HepG2 (cell line): ENCODE data around the gene NELFCD. TPM values are rescaled to one million over a fixed set of nuclear protein-coding genes. Genes with fewer than 3 reads are reported as not detected.

Experiments used
- ASH2L ChIP-seq: fragments of 300-600, 200-600 bp; sonication (generic); IDR thresholded peaks from 2 replicates; pipeline ENCODE4 v1.7.0; 2017; ENCODE audit warnings: low read depth, mild to moderate bottlenecking, moderate library complexity, mixed read lengths, low read length; ENCODE audit not compliant: insufficient read length
- CHD4 ChIP-seq: fragments of 200-600 bp; sonication (generic); IDR thresholded peaks from 2 replicates; pipeline ENCODE4 v1.7.0; 2017; ENCODE audit warnings: mild to moderate bottlenecking, low read length, borderline replicate concordance
- GPN1 ChIP-seq: sonication (generic); formaldehyde crosslinking; IDR thresholded peaks from 2 replicates; pipeline ENCODE4 v1.5.1; 2020; ENCODE audit warnings: missing genetic modification reagents, borderline replicate concordance
- KDM5A ChIP-seq: fragments of 200-600 bp; sonication (generic); IDR thresholded peaks from 2 replicates; pipeline ENCODE4 v1.7.0; 2018; ENCODE audit warnings: antibody characterized with exemption, mild to moderate bottlenecking, low read length, borderline replicate concordance
- KMT2B ChIP-seq: IDR thresholded peaks from 2 replicates; pipeline ENCODE4 v1.6.1; 2016; ENCODE audit warnings: missing genetic modification reagents, missing compliant biosample characterization
- NAIF1 ChIP-seq: sonication (generic); formaldehyde crosslinking; IDR thresholded peaks from 2 replicates; pipeline ENCODE4 v1.5.0; 2020; ENCODE audit warnings: mild to moderate bottlenecking, missing genetic modification reagents, borderline replicate concordance
- NFAT5 ChIP-seq: sonication (generic); formaldehyde crosslinking; IDR thresholded peaks from 2 replicates; pipeline ENCODE4 v1.4.0; 2020; ENCODE audit warnings: missing genetic modification reagents
- PPARG ChIP-seq: conservative IDR thresholded peaks from 2 replicates; pipeline ENCODE4 v1.6.1; 2016; ENCODE audit warnings: missing biosample characterization, missing genetic modification reagents
- SMAD3 ChIP-seq: sonication (generic); formaldehyde crosslinking; IDR thresholded peaks from 2 replicates; pipeline ENCODE4 v1.4.0; 2020; ENCODE audit warnings: missing genetic modification reagents
- ZNF253 ChIP-seq: sonication (generic); formaldehyde crosslinking; IDR thresholded peaks from 2 replicates; pipeline ENCODE4 v1.8.0; 2022; ENCODE audit warnings: mild to moderate bottlenecking, missing genetic modification reagents, borderline replicate concordance
- ZNF264 ChIP-seq: sonication (generic); formaldehyde crosslinking; IDR thresholded peaks from 2 replicates; pipeline ENCODE4 v1.4.0; 2020; ENCODE audit warnings: missing genetic modification reagents
- ZNF501 ChIP-seq: sonication (generic); formaldehyde crosslinking; IDR thresholded peaks from 2 replicates; pipeline ENCODE4 v1.5.1; 2020; ENCODE audit warnings: mild to moderate bottlenecking, moderate library complexity, missing genetic modification reagents
- ZNF549 ChIP-seq: sonication (generic); formaldehyde crosslinking; IDR thresholded peaks from 2 replicates; pipeline ENCODE4 v1.5.0; 2020; ENCODE audit warnings: missing genetic modification reagents
- ZNF567 ChIP-seq: sonication (generic); formaldehyde crosslinking; IDR thresholded peaks from 2 replicates; pipeline ENCODE4 v1.8.1; 2023; ENCODE audit warnings: mild to moderate bottlenecking, missing genetic modification reagents, borderline replicate concordance
- ZNF777 ChIP-seq: sonication (generic); formaldehyde crosslinking; IDR thresholded peaks from 2 replicates; pipeline ENCODE4 v1.4.0; 2020; ENCODE audit warnings: missing genetic modification reagents
- ZNF816 ChIP-seq: sonication (generic); formaldehyde crosslinking; IDR thresholded peaks from 2 replicates; pipeline ENCODE4 v1.8.0; 2022; ENCODE audit warnings: missing genetic modification reagents, mild to moderate bottlenecking, borderline replicate concordance
- ZSCAN29 ChIP-seq: sonication (generic); formaldehyde crosslinking; conservative IDR thresholded peaks from 2 replicates; pipeline ENCODE4 v1.4.0; 2020; ENCODE audit warnings: mild to moderate bottlenecking, missing genetic modification reagents
- polyA plus RNA-seq, 8 experiments: library from polyadenylated mRNA; depleted of rRNA in 3 of 8; stranded (reverse) in 7 of 8; unstranded in 1 of 8; fragments of >200 nt; fragmentation: Illumina TruSeq in 4 of 8; extraction: Trizol in 4 of 8; gene quantifications; 2 replicates each; pipeline versions ENCODE4 v1.2.1 to v1.2.3, GENCODE V29; 2011 to 2016; ENCODE audit warnings: low read depth in 4 of 8, missing spikeins in 1 of 8, mixed read lengths in 1 of 8; ENCODE audit not compliant: insufficient read depth in 1 of 8
- total RNA-seq, 5 experiments: library from RNA; depleted of rRNA; stranded (reverse); fragments of >200 nt; fragmentation: Illumina TruSeq; extraction: Trizol; gene quantifications; 2 replicates each; pipeline ENCODE4 v1.2.3, GENCODE V29; 2016; ENCODE audit warnings: low read depth in 1 of 5
- TF ChIP-seq, protein P1 (sequence below): sonication (generic); formaldehyde crosslinking; IDR thresholded peaks from 2 replicates; pipeline ENCODE4 v1.8.1; 2023; ENCODE audit warnings: mild to moderate bottlenecking, missing genetic modification reagents, borderline replicate concordance
- TF ChIP-seq, protein P2 (sequence below): sonication (generic); formaldehyde crosslinking; IDR thresholded peaks from 2 replicates; pipeline ENCODE4 v1.5.0; 2020; ENCODE audit warnings: mild to moderate bottlenecking, missing genetic modification reagents, moderate library complexity
- TF ChIP-seq, protein P3 (sequence below): fragments of 450-650 bp; IDR thresholded peaks from 2 replicates; pipeline ENCODE4 v1.6.1; 2017; ENCODE audit warnings: mild to moderate bottlenecking

The NELFCD gene
- total and polyA plus RNA-seq, 2 of the 13 experiments (the other 11 are each of a cell fraction or from before 2014, with no cell fraction given) = 159 to 203 TPM

GRCh38 chr20:59032713-59033059 is 51.6 kb downstream of the NELFCD start (continued):
- TF ChIP-seq NFAT5 (no peak), ZNF501 (CRISPR knock-in tag) (0 out of 2 replicates have a peak, but pooled peaks have one; percentile 14), CHD4 (0 out of 2 replicates have a peak, but pooled peaks have one; percentile 59), ZNF567 (no peak), SMAD3 (CRISPR knock-in tag) (no peak), ZNF549 (CRISPR knock-in tag) (no peak), ZNF816 (peak; percentile 18; the same call in 1 of the 2 replicates), PPARG (peak; percentile 6; the same call in 1 of the 2 replicates), ZNF253 (CRISPR knock-in tag) (no peak), ZNF777 (CRISPR knock-in tag) (no peak), ASH2L (peak; percentile 70), ZNF264 (CRISPR knock-in tag) (no peak), KMT2B (CRISPR knock-in tag) (no peak), KDM5A (peak; percentile 17; the same call in 1 of the 2 replicates), GPN1 (CRISPR knock-in tag) (no peak), ZSCAN29 (CRISPR knock-in tag) (0 out of 2 replicates have a peak, but pooled peaks have one; percentile 3), NAIF1 (0 out of 2 replicates have a peak, but pooled peaks have one; percentile 44)
- TF ChIP-seq, protein P1, sequence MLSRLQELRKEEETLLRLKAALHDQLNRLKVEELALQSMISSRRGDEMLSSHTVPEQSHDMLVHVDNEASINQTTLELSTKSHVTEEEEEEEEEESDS (CRISPR knock-in tag) = 0 out of 2 replicates have a peak, but pooled peaks have one; percentile 2
- TF ChIP-seq, protein P2, sequence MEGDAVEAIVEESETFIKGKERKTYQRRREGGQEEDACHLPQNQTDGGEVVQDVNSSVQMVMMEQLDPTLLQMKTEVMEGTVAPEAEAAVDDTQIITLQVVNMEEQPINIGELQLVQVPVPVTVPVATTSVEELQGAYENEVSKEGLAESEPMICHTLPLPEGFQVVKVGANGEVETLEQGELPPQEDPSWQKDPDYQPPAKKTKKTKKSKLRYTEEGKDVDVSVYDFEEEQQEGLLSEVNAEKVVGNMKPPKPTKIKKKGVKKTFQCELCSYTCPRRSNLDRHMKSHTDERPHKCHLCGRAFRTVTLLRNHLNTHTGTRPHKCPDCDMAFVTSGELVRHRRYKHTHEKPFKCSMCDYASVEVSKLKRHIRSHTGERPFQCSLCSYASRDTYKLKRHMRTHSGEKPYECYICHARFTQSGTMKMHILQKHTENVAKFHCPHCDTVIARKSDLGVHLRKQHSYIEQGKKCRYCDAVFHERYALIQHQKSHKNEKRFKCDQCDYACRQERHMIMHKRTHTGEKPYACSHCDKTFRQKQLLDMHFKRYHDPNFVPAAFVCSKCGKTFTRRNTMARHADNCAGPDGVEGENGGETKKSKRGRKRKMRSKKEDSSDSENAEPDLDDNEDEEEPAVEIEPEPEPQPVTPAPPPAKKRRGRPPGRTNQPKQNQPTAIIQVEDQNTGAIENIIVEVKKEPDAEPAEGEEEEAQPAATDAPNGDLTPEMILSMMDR (CRISPR knock-in tag) = peak; percentile 18
- TF ChIP-seq, protein P3, sequence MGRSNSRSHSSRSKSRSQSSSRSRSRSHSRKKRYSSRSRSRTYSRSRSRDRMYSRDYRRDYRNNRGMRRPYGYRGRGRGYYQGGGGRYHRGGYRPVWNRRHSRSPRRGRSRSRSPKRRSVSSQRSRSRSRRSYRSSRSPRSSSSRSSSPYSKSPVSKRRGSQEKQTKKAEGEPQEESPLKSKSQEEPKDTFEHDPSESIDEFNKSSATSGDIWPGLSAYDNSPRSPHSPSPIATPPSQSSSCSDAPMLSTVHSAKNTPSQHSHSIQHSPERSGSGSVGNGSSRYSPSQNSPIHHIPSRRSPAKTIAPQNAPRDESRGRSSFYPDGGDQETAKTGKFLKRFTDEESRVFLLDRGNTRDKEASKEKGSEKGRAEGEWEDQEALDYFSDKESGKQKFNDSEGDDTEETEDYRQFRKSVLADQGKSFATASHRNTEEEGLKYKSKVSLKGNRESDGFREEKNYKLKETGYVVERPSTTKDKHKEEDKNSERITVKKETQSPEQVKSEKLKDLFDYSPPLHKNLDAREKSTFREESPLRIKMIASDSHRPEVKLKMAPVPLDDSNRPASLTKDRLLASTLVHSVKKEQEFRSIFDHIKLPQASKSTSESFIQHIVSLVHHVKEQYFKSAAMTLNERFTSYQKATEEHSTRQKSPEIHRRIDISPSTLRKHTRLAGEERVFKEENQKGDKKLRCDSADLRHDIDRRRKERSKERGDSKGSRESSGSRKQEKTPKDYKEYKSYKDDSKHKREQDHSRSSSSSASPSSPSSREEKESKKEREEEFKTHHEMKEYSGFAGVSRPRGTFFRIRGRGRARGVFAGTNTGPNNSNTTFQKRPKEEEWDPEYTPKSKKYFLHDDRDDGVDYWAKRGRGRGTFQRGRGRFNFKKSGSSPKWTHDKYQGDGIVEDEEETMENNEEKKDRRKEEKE = no peak
